Measurements from ENCODE around the gene SNX27.
A peak's percentile ranks its signal among the peaks of the same experiment; 100 is the strongest.
"Not testable (repeated sequence)": the region's sequence is repeated elsewhere in the genome, so short reads cannot be mapped to it uniquely, and the experiment has no call there.

SNX27 gene
- total RNA-seq = 44.4 to 71.0 reads per million in 2 donors

DNA sequence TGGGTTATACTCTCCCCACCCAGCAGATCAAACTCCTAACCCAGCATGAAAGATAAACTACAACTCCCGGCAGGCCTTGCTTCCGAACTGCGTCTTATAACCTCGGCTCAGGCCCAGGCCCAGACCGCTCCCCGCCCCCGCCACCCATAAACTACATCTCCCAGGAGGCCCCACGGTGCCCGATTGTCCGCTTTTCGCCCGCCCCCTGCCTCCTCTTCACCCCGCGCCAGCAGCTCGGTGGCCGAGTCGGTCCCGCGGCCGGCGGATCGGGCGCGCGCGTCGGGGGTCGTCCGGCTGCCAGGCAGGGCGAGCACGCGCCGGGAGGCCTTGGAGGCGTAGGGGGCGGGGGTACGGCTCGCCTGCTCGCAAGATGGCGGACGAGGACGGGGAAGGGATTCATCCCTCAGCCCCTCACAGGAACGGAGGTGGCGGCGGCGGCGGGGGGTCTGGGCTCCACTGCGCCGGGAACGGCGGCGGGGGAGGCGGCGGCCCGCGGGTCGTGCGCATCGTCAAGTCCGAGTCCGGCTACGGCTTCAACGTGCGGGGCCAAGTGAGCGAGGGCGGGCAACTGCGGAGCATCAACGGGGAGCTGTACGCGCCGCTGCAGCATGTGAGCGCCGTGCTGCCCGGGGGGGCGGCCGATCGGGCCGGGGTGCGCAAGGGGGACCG lies at the start of gene SNX27:
TSS of gene SNX27 (plus strand) at position 219 of the 669 bp plus-strand sequence. CDS start at position 371, 152 bp downstream.
- peak; percentile 79 for DNase-seq

DNA sequence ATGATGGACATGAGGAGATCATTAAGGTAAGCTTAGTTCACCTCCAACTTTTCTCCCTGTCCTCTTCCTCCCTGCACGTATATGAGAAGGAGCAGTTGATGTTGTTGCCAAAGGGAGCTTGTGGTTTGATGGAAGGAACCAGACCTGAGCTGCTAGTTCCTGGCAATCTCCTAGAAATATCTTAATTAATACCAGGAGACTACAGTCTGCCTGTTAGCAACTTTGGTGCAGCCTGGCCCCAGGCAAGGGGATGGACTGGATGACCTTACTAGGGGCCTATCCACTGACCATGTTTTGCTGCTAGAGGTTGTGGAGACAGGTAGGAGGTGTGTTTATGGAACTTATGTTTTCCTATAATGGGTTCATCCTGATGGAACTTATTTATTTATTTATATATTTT lies 49.2 kb upstream of the SNX27 start:
- no peak for DNase-seq

- DNase-seq = no peak
Observed at GRCh38 chr1:151563376-151563775, 48.5 kb upstream of the SNX27 start.

DNA sequence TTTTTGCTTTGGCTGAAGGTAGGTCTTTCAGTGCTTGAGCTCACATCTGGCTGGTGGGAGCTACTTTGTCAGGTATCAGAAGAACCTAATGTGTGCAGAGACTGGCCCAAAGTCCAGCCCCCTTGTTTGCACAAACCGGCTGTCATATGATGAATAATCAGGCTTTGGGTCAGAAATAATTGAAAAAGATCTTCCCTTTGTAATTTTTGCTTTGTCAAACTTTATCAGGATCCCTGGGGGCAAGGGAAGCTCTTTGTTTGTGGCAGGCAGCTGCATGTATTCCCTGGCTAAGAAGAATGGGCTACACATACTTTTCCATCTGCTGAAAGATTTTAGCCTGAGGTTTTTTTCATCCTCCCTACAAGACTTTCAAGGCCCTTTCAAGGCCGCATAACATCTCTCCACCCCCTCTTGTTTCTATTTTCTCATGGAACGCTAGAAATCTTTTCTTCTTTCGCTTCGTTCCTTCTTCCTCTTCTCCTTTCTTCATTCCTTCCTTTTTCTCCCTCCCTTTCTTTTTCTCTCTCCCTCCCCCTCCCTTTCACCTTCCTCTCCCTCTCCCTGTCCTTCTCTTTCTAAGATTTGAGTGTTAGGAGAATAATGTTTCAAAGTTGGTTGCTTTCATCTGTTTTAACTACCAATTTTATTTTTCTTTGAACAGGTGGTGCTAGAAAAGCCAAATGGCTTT lies 46.2 kb upstream of the SNX27 start:
- no peak for DNase-seq

- DNase-seq = peak; percentile 5
Observed at GRCh38 chr1:151568626-151569088, 43.2 kb upstream of the SNX27 start.

GRCh38 chr1:151570819-151571218 lies 41.0 kb upstream of the SNX27 start:
- DNase-seq = no peak

GRCh38 chr1:151574575-151575529 lies 37.0 kb upstream of the SNX27 start:
- DNase-seq = no peak

- no peak for DNase-seq
Observed at GRCh38 chr1:151577173-151577572, 34.7 kb upstream of the SNX27 start.

- no peak for DNase-seq
Observed at GRCh38 chr1:151578941-151579340, 32.9 kb upstream of the SNX27 start.

GRCh38 chr1:151579436-151580225 lies 32.2 kb upstream of the SNX27 start:
- DNase-seq = no peak

DNA sequence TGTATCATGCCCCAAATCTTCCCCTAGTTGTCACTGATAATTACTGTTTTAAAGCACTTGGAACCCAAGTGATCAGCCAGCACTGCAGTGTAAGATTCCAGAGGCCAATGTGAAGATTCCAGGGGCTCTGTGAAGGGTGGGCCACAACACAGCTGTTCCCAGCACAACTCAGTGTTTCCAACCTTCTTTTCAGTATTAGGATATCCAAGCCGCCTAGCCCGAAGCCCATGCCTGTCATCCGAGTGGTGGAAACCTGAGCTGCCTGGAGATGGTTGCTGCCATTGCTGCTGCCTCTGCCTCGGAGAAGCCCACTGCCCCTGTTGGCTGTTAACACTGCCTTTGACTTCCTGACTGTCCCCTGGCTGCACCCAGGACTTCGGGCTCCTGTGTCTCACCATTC lies 30.4 kb upstream of the SNX27 start:
- no peak for DNase-seq

- DNase-seq = no peak
Observed at GRCh38 chr1:151581921-151582320, 29.9 kb upstream of the SNX27 start.

DNA sequence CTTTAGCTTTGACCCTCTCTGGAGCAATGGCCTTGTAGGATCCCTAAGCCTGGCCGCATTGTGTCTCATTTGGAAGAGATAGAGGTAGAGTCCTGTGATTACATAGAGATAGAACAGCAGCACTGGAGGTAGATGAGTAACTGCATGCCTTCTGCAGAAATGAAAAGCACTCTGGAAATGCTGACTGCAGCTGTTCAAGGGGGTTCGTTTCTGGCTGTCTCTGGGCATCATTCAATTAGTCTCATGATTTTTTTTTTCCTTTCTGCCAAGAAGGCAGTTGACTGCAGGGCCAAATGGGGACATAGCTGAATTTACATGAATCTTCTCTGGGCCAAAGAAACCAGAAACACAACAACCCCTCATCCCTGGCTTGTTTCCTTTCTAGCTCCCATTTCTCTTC lies 28.1 kb upstream of the SNX27 start:
- DNase-seq = no peak

- no peak for DNase-seq
Observed at GRCh38 chr1:151584278-151584677, 27.6 kb upstream of the SNX27 start.

DNA sequence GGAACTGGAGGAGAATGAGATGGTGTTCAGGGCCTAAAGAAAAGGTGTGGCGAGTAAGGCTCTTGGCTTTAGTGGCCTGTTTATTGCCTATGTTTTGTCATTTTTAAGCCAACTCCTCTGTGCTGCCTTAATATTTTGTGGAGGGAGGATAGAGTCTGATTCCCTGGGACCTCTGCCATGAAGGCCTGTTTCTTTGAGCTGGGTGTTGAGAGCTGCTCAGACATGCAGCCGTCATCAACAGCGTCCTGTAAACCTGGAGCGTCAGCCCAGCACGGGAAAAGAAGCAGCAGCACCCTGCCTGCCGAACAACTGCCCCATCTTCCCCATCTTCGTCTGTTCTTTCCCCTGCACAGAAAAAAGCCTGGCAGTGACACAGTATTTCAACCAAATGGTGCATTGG lies 27.1 kb upstream of the SNX27 start:
- DNase-seq = no peak

DNA sequence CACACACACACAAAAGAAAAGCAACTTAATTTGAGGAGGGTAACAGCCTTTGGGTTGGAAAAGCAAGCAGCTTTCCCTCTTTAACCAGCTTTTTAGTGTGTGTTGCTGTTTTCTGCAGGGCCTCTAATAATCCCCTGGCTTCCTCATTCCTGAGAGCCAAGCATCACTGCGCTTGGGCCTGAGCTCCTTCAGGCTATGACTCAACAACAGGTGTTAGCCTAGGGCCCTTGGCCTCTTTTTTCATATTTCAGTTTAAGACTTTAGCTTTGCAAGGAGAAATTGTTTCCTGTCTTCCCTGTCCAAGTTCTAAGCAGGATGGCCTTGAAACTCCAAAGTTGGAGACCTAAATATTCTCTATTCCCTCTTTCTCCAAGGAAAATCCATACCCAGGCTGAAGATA lies 26.2 kb upstream of the SNX27 start:
- DNase-seq = no peak

- DNase-seq = no peak
Observed at GRCh38 chr1:151590961-151591360, 20.9 kb upstream of the SNX27 start.

DNA sequence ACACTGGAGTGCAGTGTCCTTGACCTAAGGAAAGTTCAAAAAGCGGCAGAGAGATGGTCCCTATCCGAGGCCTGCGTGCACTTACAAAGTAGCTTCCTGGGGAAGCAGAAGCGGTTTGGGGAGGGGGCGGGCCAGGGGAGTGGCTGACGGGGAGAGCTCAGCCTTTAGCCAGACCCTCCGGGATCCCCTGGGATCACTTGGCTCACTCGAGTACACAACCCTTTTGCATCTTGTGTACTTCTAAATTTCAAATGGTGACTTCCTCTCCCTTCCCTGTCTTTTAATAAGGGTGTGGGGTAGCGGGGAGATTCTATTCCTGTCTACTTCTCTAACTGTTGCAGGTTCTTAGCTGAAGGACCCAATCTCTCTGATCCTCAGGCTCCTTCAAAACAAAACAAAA lies 18.1 kb upstream of the SNX27 start:
- no peak for DNase-seq

DNA sequence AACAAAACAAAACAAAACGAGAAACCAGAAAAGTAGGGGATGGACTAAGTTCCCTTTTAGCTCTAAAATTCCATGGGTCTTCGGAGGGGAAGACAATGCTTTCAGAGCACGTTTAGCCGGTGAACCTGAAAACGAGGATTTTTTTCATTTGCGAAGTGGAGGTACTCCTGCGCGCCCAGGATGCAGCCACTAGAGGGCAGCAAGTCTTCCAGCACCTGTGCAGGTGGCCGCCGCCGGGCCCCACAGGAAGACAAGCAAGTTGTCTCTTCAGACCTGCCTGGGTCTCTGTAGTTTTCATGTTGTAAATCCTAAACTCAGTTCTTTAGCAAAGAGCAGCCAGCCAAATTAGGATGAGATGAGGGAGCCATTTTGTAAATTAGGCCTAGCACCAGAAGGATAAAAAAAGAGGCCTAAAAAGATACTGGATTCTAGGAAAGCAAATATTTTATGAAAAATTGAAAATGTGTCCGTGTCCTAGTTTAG lies 17.7 kb upstream of the SNX27 start:
- peak; percentile 83 for DNase-seq

DNA sequence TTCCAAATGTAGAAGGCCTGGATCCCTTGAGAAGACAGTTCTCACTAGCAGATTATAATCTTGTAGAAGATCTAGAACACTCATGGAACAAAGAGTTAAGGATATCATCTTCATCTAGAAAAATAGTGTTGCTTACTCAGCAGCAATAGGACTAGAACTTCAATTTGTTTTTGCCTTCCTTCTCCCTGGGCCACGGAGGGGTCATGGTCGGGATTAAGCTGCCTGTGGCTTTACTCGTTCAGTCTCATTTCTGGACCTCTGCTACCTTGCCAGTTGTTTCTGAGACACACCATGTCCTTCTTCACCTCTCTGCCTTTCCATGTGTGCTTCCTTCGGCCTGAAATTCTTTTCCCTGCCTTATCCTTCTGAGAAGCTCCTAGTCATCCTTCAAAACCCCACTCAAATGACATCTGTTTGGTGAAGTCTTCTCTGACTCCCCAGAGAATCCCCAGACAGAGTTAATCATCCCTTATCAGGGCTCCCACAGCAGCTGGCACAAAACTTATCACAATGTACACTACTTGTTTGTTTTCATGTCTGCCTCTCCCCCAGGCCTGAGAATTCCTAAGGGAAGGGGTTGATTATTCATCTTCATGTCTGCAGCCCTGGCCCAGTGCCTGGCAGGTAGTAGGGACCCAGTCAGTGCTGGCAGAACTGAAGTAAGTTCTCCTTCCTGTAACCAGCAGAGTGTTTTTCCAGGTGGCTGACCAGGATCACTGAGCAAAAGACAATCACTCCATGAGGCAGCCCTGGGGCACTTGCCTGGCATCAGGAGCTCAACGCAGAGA lies 15.5 kb upstream of the SNX27 start:
- no peak for DNase-seq

GRCh38 chr1:151602550-151602949 lies 9.3 kb upstream of the SNX27 start:
- DNase-seq = not testable (repeated sequence)
